ENCODE measurements around the gene CHD1. TPM values are rescaled to one million over a fixed set of nuclear protein-coding genes. Genes with fewer than 3 reads are reported as not detected.

Gene CHD1
- total RNA-seq, 1 donor from 2014 or later = 47.2 TPM

DNA sequence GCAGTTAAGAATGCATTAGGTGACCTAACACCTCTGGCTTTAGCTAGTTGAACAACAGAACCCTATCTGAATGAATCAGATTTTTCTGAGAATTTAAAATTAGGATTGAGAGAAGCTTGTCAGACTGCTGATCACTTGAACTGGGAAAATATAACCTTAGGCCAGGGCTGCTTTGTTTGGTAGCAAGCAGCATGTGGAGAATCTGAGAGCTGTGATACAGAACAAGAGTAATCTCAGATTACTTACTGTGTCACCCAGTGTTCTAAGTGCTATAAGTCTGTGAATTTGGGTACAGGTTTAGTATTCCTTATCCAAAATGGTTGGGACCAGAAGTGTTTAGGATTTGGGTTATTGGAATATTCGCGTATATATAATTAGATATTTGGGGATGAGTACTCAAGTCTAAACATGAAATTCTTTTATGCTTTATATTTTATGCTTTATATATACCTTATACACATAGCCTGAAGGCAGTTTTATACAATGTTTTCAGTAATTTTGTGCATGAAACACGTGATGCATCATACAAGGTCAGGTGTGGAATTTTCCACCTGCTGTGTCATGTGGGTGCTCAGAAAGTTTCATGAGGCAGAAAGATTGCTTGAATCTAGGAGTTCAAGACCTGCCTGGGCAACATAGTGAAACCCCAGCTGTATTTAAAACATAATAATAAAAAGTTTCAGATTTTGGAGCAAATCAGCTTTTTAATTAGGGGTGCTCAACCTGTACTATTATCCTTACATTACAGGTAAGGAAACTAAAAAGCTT lies 8.3 kb upstream of the CHD1 start:
- no peak for DNase-seq (ENCODE audit: low read depth in 2 of 2)

DNA sequence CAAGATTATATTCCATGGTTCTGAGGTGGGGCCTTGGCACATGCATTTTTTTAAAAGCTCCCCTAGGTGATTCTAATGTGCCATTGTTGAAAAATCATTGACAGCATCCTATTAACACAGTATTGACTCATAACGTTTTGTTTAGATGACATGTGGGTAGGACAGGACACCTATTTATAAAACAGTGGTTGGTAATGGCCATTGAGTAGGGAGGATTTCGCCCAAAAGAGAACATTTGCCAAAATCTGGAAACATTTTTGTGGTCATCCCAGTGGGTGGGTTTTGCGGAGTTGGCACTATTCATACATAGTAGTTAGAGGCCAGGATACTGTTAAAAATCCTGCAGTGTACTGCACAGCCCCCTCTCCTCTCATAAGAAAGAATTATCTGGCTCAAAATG lies 6.4 kb upstream of the CHD1 start:
- no peak for DNase-seq (ENCODE audit: low read depth in 2 of 2)

DNA sequence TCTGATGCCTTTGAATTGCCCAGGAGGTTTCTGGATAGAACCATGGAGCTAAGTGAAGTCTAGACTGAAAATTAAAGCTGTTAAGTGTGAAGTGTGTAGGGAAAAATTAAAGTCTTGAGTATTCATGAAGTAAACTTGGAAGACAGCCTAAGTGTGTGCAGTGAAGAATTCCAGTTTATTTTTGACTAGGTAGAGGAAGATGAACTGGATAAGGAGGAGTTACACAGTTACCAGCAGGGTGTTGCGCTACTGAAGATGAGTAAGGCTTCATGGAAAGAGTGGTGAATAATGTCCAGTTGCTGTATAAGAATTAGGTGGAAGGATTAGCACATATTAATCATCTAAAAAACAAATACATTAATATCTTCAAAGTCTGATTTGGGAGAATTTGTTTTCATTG lies 5.7 kb upstream of the CHD1 start:
- DNase-seq (ENCODE audit: low read depth in 2 of 2) = no peak

DNA sequence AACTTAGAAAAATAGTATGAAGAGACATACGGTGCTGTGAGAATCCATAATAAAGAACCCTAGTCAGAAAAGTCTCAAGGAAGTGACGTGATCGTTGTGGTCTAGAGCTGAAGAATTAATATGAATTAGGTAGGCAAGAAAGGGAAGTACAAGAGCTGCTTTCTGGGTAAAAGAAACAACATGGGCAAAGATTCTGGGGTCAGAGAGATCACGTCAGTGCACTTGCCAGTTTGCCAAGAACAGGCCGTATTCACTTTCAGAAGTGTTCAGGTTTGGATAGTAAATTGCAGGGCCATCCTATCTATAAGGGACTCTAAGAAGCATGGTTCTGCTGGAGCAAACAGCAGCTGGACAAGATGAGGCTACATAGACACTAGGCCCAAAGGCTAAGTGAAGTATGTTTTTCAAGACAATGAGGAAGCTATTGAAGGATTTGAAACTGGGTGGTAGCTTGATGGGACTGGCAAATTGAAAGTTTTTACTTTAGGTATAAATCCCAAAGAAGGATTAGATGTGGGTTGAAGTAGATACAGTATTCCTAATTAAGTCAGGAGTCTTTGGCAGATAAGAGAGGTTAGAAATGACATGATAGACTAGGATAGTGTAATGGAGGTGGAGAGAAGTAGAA lies 4.8 kb upstream of the CHD1 start:
- no peak for DNase-seq (ENCODE audit: low read depth in 2 of 2)

DNA sequence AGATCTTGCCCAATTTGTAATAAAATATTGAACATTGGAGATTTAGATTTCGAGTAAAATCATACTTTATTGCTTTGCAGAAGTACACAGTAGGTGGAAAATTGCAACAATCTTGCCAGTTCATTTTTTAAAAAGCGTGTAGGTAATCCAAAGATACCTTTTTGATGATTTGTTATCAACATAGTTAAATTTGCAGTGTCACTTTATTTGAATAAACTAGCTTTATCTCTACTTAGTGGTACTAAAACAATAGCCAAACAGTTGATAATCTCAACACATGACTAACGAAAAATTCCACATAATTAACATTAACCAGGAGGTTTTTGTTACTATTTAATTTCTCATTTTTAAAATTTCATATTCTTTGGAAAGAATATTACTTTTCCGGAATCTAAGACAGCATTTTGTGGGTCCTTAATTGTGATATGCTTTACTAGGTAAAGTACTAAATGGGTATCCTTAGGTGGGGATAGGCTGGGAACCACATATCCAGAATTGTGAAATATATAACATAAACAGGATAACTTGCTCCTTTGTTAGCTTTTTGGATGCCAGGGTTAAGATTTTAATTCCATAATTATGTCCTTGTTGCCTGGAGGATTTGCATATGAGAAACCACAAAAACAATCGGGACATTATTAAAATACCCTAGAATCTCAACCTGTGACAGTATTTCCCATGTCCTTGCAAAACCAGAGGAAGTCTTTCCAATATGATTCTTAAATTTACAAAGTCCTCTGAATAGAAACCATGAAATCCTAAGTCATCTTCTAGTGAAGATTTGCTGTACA lies 2.4 kb upstream of the CHD1 start:
- DNase-seq (ENCODE audit: low read depth in 2 of 2) = no peak

DNA sequence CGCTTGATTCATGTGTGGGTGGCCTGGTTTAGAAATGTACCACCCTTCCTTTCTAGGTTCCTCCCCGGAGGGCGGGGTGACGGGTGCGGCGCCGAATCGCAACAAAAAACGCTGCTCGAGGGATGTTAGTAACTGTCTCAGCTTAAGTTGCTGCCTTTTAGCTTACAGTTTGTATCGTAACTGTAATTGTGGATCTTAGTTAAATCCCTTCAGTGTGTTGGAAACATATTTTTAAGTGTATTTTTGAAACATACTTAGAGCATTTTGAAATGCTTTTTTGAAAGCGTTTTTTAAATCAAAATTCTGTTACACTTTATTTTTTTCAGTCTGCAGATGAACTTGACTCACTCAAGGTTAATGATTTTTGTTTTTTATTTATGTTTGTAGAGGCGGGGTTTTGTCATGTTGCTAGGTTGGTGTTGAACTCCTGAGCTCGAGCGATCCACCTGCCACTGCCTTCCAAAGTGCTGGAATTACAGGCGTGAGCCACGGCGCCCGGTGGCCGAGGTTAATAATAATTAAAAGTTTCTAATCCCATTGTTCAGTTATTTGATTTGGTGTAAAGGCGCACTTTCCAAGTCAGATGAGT lies 997 bp upstream of the CHD1 start:
- peak; percentile 17 to 66 for DNase-seq (ENCODE audit: low read depth in 2 of 2)

- peak; percentile 17 to 69 for DNase-seq (ENCODE audit: low read depth in 2 of 2)
These were observed 576 bp downstream of the CHD1 start for GRCh38 chr5:98927989-98928872.

DNA sequence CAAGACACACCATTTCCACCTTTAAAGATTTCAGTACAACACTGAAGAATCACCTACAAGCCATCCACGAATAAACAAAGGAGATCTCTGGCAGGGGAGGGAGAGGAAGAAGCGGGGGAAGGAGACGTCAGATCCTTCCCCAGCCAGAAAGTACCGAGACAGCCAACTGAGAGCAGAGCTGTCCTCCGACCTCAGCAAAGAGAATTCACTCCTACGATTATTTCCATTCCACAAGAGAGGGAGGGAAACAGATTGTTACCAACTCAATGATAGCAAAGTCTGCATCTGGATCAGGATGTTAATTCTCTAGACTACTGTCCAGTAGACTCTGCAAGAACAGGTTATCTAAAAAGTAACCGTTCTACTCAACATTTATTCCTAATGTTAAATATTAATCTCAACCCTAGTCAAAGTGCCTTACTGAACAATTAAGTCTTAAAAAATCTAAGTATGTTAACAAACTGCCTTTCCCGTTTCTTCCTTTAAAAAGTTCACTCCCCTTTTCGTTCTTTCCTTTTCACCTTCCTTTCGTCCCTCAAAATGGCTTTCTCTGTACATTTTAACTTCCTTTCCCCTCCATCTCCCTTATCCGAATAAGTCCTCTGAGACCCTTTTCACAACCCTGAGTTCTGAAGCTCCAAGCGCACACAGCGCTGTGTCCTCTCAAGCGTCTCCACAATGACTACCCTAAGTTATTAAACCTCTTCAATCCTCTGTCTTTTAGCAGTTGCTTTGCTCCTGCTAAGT lies 1.4 kb downstream of the CHD1 start:
- peak in 1 of 2 donors; percentile 86 for DNase-seq (ENCODE audit: low read depth in 2 of 2)

DNA sequence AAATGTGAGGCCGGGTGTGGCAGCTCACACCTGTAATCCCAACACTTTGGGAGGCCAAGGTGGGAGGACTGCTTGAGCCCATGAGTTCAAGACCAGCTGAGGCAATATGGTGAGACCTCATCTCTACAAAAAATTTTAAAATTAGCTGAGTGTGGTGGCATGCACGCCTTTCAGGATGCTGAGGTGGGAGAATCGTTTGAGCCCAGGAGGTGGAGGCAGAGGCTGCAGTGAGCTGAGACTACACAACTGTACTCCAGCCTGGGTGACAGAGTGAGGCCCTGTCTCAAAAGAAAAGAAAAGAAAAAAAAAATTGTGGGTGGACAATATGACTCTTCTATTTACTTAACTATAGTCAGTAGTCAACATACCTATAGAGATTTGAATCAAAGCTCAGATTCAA lies 4.8 kb downstream of the CHD1 start:
- DNase-seq (ENCODE audit: low read depth in 2 of 2) = no peak

DNA sequence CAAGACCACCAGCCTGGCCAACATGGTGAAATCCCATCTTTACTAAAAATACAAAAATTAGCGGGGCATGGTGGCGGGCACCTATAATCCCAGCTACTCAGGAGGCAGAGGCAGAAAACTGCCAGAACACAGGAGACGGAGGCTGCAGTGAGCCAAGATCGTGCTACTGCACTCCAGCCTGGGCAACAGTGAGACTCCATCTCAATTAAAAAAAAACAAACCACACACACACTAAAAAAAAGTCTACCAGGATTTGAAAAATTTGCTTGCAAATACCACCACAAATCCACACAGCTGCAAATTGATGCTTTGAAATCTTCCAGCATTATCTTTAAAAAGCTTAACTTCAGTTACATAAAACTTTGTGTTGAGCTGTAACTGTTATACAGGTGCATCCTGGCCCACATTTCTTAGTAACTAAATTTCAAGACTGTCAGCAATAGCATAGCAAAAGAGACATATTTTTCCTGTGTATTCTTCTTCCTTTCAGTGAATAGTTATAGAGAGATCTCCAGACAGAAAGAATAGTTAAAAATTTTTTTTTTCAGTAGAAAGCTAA lies 6.8 kb downstream of the CHD1 start:
- no peak for DNase-seq (ENCODE audit: low read depth in 2 of 2)

DNA sequence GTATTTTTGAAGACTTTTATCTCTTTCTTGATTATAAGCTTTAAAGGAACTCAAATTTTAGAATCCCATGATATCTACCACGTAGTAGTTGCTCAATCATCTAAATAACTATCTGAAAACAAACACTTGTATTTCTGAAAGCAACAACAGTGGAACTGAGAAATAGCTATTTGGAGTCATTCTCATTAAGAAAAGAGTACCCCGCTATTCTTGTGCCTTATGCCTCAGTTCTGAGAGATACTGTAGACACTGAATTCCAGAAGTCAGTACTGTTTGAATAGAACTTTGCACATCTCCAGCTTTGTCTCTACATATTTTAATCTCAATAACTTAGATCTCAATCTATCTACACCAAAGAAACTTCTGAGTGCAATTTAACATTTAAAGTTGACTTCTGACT lies 11.4 kb downstream of the CHD1 start:
- DNase-seq (ENCODE audit: low read depth in 2 of 2) = no peak

GRCh38 chr5:98916540-98916939 lies 12.3 kb downstream of the CHD1 start:
- no peak for DNase-seq (ENCODE audit: low read depth in 2 of 2)

- no peak for DNase-seq (ENCODE audit: low read depth in 2 of 2)
These were observed 14.9 kb downstream of the CHD1 start for GRCh38 chr5:98913911-98914310.

DNA sequence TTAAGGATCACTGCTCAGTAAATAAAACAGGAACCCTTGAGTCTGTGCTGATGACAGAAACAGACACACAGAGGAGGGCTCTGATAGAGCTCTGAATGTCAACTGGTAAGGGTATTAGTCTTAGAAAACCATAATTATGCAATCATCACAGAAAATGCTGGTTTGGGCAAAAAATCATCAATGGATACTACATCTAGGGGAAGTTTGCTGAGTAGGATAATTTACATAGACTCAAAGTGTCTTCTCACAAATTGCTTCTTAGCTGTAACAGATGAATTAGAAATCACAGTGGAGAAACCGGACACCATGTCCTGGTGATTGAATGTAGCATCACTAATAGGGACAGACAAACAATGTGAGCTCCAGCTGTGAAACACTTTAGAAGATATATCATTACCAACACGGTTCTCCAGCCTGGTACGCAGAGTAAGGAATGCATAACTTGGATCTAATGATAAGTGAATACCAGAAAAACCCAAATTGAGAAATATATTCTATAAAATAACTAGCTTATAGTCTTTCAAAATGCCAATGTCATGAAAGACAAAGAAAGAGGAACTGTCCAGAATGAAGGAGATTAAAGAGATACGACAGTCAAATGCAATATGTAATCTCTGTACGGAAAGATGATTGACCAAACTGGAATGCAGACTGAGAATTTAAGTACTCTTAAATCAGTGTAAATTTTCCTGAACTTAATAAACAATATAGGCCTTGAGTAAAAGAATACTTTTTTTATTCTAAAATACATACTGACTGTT lies 17.3 kb downstream of the CHD1 start:
- peak in 1 of 2 donors; percentile 11 for DNase-seq (ENCODE audit: low read depth in 2 of 2)

GRCh38 chr5:98909363-98909762 lies 19.4 kb downstream of the CHD1 start:
- DNase-seq (ENCODE audit: low read depth in 2 of 2) = no peak

- no peak for DNase-seq (ENCODE audit: low read depth in 2 of 2)
These were observed 20.9 kb downstream of the CHD1 start for GRCh38 chr5:98907951-98908350.

GRCh38 chr5:98906756-98907355 lies 22.0 kb downstream of the CHD1 start:
- no peak for DNase-seq (ENCODE audit: low read depth in 2 of 2)

DNA sequence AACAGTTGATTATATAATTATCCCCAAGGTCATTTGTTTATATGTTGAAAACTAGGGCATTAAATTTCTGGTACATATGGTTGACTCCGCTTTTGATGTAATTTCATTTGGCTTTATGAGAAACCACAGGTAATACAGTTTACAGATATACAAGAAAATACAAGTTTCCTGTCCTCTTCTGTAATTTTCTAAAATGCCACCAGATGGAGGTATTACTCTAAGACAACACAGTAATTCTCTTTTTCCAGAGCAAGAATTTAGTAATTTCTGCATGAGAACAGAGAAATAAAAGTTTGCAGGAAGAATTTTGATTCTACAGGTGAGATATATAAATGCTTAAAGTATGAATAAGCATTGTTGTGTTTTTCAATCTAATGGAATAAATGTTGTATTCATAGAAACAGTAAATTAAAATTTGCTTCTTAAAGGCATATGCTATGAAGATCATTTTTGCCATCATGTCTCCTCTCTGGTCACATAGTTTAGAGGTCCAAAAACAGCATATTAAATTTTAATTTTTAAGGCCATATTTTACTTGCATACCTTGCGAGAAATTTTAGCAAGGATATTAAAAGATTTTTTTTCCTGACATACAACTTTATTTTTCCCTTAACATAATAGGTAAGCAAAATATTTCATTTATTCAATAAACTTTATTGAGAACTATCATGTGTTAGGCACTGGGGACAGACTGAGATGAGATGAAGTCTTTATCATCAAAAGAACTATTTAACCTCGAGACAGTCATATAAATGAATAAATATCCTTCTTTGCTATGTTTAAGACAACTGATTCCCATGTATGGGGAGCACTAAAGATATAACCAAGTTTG lies 22.7 kb downstream of the CHD1 start:
- peak; percentile 46 to 56 for DNase-seq (ENCODE audit: low read depth in 2 of 2)

Data from dermis microvascular lymphatic vessel endothelial cell (primary cell).